NCI-H1436 (cell line): ENCODE data around the gene KCND3.

Source experiments
- DNase-seq: peaks from one replicate; lab custom pipeline; 2025; lab: John Stamatoyannopoulos, UW

Gene KCND3

GRCh38 chr1:111739925-111740765 lies 249.3 kb downstream of the KCND3 start:
- DNase-seq = peak; percentile 49

DNA sequence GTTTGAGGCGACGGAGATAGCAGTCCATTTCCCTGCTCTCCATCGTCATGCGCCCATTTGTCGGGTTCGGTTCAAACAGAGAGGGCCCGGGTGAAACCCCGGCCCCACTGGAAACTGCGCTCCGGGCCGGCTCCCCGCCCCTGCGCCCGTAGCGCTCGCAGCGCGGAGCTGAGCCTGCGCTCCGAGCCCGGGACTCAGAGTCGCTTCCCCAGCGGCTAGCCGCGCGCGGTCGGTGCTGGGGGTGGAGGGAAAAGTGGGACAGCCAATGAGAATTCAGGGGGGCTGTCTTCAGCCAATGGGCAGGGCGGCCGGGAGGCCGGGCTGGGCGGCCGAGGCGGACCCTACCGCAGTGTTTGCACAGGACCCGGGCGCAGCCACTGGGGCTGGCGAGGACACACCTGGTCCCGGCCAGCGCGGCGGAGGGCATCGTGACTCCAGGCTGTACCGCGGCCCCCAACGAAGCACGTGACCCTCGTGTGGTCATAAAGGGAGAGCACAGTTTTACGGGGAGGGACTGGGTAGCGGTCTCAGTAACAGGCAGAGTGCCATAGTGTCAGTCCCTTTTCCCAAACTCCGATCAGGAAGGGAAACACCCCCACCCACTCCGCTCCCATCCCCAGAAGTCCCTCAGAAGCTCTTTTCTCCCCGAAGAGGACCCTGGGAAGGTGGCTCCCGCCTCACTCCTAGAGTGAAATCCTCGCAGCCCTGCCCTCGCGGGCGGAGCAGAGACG lies 250.1 kb downstream of the KCND3 start, which contains the start of gene INKA2:
INKA2 (minus strand) TSS at position 202 of the 731 bp plus-strand sequence; CDS start at position 49, 153 bp downstream.
- DNase-seq = peak; percentile 83

DNA sequence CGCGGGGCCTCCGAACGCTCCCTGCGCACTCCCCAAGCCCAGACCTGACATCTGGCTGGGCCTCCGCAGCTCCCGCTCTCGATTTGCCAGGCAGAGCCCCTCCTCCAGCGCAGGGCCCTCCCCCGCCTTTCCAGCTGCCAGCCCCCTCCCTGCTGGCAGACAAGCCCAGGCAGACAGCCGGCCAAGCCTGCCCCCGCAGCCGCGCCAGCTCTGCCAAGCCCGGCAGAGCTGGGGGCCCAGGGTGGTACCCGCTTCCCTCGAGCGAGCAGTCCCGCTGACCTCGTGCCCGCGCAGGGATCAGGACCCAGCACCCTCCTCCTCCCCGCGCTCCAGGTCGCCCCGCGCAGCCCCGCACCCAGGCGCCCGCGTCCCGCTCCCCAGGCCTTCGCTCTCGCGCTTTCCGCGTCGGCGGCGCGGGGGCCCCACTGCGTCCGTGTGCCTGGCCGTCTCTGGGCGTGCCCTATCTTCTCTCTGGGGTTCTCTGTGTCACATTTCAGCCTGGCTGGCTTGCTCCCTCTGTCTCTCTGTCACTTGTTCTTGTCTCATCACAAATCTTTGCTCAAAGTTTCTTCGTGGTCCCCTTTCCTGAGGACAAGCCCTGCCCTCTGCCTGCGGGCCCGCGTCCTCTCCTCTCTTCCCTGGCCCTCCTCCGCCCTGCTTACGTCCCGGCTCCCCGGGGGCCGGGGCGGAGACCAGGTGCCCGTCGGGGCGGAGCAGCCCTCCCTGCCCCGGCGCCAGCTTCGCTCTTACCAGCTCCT lies 250.9 kb downstream of the KCND3 start:
- peak; percentile 70 for DNase-seq

DNA sequence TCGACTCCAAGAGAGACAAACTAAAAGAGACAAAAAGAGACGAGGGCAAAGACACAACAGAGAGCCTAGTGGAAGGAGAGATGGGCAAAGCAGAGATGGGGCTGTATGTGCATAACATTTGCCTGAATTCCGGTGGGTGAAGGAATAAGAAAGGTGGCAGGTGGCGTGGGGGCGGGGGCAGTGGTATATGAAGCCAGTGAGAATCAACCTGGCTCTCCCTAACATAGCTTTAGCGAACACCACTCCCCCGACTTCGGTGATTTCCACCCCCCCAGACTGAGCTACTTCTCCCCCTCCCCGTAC lies 251.4 kb downstream of the KCND3 start:
- no peak for DNase-seq

- DNase-seq = no peak
Measured at GRCh38 chr1:111737216-111738132, 252.0 kb downstream of the KCND3 start.

DNA sequence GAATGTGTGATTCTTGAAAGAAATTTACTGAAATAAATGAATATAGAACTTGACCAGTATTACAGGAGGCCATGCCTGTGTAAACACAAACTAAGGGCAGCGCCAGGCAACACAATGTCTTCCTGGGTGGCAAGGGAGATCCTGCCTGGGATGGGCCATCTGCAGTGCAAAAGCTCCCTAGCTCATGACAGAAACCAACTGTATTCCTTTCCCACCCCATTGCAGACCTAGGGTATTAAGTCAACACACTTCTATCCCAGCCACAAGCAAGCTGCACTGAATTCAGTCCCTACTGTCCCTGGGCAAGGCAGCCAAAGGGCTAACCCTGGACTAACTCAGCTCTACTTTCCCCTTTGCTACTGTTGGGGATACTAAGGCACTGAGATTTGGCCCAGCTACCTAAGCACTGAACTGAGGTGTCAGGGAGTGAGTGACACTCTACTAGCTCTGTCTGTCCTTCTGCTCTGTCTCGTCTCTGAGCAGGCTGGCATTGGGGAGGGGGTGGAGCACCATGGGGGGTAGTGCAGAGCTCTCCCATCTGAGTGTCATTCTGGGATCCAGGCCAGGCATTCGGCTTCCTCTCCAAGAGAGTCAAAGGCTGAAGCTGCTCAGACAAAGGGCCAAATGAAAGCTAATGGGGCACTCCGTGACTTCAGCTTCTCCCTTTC lies 252.8 kb downstream of the KCND3 start:
- DNase-seq = no peak

DNA sequence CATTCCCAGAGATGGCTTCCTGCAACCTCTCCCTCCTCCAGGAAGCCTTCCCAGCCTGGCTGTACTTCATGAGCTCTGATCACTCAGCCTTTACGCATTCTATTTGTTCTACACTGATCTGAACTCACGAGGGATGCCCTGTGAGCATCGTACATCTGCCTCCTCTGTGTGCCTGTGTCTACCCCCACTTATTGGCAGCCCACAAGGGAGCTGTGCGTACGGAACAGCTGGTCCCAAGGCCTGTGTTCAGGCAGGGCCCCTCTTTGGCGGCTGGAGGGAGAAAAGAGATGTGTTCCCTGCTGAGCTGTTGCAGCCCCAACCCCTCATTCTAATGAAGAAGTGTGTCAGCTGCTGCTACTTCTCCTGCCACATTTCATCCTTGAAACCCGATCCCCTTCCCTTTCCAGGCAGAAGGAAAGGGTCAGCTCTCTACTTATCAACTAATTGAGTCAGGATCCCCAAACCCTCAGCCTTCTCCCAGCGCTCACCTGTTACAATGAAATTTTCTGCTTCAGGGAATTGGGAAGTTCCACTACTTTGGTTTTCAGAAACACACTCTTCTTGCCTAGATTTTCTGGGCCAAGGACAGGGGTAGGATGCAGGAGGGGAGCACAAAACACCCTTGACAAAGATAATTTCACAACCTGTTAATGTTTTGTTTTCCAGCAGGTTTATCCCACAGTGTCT lies 253.5 kb downstream of the KCND3 start:
- no peak for DNase-seq

- no peak for DNase-seq
Measured at GRCh38 chr1:111735321-111735720, 254.1 kb downstream of the KCND3 start.

- no peak for DNase-seq
Measured at GRCh38 chr1:111734856-111735255, 254.6 kb downstream of the KCND3 start.

DNA sequence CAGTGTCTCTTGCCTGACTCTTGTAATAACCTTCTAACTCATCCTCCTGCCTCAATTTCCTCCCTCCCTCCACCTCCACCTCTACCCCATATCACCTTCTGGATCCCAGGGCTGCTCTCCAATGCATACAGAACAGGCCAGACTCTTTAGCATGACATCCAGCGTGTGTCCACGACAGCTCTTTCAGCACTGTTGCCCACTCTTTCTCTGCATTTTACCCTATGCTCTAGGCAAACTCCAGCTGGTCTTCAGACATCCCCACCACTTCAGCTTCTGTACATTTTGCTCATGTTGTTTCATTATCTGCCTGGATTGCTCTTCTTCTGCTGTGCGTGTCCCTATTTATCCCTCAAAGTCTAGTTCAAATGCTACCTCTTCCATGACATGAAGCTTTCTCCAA lies 255.0 kb downstream of the KCND3 start:
- no peak for DNase-seq

- no peak for DNase-seq
Measured at GRCh38 chr1:111733992-111734341, 255.5 kb downstream of the KCND3 start.

GRCh38 chr1:111733183-111733991 lies 256.1 kb downstream of the KCND3 start:
- DNase-seq = no peak

- DNase-seq = no peak
Measured at GRCh38 chr1:111732718-111733117, 256.8 kb downstream of the KCND3 start.

DNA sequence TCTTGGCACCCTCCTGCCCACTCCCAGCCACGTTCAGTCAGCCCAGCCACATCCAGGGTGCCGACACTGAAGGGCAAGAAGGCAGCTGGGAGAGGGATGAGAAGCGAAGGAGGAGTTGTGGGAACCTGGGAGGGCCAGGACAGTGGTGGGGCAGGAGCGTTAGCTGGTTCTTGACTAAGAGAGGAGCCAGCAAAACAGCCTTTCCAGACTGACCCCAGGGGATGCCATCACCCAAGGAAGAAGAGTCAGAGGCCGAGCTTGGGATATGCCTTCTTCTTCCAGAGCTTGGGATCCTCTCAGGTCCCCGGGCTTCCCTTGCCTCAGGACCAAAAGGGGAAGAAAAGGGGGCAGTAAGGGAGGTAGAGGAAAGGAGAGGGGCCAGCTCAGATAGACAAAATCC lies 257.5 kb downstream of the KCND3 start:
- no peak for DNase-seq

- no peak for DNase-seq
Measured at GRCh38 chr1:111730706-111731105, 258.8 kb downstream of the KCND3 start.

GRCh38 chr1:111729946-111730681 lies 259.4 kb downstream of the KCND3 start:
- no peak for DNase-seq

DNA sequence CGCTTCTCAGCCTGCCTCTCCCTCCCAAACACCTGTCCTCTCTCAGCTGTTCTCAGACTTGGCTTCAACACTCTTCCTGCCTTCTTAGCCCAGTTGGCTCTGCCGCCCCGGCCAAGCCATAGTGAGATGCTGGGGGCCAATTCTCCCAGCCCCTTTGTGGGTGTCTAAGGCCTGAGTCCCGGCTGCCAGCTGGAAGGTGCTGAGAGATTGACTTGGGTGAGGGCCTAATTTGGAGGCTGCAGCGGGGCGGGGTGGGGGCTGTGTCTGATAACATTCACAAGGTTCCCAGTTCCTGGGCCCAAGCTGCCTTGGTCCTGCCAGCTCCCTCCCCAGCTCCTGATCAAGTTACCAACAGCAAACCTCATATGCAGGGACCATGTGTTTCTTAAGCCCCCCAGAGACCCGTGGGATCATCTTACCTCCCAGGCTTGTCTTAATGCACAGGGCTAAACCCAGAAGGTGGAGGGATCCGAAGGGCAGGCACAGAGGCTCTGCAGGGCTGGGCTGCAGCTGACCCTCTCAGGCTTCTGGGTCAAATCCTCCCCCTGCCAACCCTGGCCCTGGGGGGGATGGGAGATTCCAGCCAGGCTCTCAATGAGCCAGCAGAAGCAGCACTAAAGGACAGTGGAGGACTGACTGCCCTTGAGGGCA lies 260.1 kb downstream of the KCND3 start:
- no peak for DNase-seq

DNA sequence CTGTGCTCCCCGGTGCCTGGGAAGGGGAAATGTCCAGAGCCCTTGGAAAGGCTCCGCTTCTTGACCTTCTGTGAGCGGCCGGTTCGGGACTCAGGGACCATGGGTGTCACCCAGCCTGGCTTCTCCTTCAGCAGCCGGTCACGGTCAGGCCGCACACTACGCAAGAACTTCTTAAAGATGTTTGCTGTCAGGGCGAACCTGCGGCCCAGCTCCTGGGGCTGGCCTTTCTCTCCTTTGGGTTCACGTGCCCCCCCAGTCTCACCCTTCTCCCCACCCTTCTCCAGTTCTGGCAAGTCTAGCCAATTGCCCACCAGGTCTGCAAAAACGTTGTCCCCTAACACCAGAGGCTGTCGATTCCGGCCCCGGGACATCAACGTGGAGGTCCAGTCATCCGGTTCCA lies 262.4 kb downstream of the KCND3 start:
- DNase-seq = no peak
